PC-3 (cell line): Measurements from ENCODE around the gene PCTP. TPM values are rescaled to one million over a fixed set of nuclear protein-coding genes. Genes with fewer than 3 reads are reported as not detected.

Experiments
- ATAC-seq: fragments of 200-7000 bp; cut with Tn5 transposase; 2 replicates; pipeline ENCODE4 v1.9.1; 2020; ENCODE audit warnings: mild to moderate bottlenecking, moderate library complexity
- BruUV-seq: library from RNA; stranded (reverse); fragments of 400-500 nt; replicated peaks from 2 replicates; lab custom pipeline; 2021; lab: Mats Ljungman, UMichigan
- CTCF ChIA-PET: fragments of 300-600 bp; sonication (Branson Sonifier 250); formaldehyde crosslinking; loops from one replicate; lab custom pipeline; 2022; ENCODE audit warnings: antibody characterized with exemption; lab: Charles Lee
- POLR2A ChIA-PET: fragments of 300-600 bp; sonication (Branson Sonifier 250); formaldehyde crosslinking; loops from one replicate; lab custom pipeline; 2022; ENCODE audit warnings: antibody characterized with exemption; ENCODE audit not compliant: unreplicated experiment; lab: Charles Lee
- DNase-seq: peaks from one replicate; pipeline ENCODE4 v3.0.0-alpha.2; 2015
- H2AFZ ChIP-seq: fragments of 300-600 bp; sonication (generic); 2 replicates; pipeline ENCODE4 v1.6.0; 2016; ENCODE audit warnings: antibody characterized with exemption, low read length
- H3F3A ChIP-seq: fragments of 300-600 bp; sonication (generic); one replicate; pipeline ENCODE4 v1.6.0; 2017; ENCODE audit warnings: antibody characterized with exemption, low read length, control low read depth, mild to moderate bottlenecking; ENCODE audit not compliant: unreplicated experiment
- H3K27ac ChIP-seq: fragments of 300-600 bp; sonication (generic); 2 replicates; pipeline ENCODE4 v1.5.1; 2016; ENCODE audit warnings: mild to moderate bottlenecking, low read length
- H3K27me3 ChIP-seq: fragments of 300-600 bp; sonication (generic); 2 replicates; pipeline ENCODE4 v1.6.1; 2016; ENCODE audit warnings: low read length, mixed read lengths
- H3K36me3 ChIP-seq: fragments of 300-600 bp; sonication (generic); 2 replicates; pipeline ENCODE4 v1.6.1; 2016; ENCODE audit warnings: low read depth, mixed run types, low read length, mixed read lengths
- H3K4me1 ChIP-seq: fragments of 300-600 bp; sonication (generic); 2 replicates; pipeline ENCODE4 v1.5.1; 2016; ENCODE audit warnings: low read length; ENCODE audit not compliant: insufficient read depth
- H3K4me2 ChIP-seq: fragments of 300-600 bp; sonication (generic); 2 replicates; pipeline ENCODE4 v1.6.0; 2016; ENCODE audit warnings: low read length
- H3K4me3 ChIP-seq: fragments of 300-600 bp; sonication (generic); 2 replicates; pipeline ENCODE4 v1.5.1; 2016; ENCODE audit warnings: mild to moderate bottlenecking, low read length, mixed read lengths
- H3K79me2 ChIP-seq: fragments of 300-600 bp; sonication (generic); 2 replicates; pipeline ENCODE4 v1.6.1; 2017; ENCODE audit warnings: low read length, mixed read lengths
- H3K9ac ChIP-seq: fragments of 300-600 bp; sonication (generic); 2 replicates; pipeline ENCODE4 v1.6.0; 2016; ENCODE audit warnings: mild to moderate bottlenecking, low read length
- H3K9me2 ChIP-seq: fragments of 300-600 bp; sonication (generic); replicated peaks from 2 replicates; pipeline ENCODE4 v1.6.1; 2016; ENCODE audit warnings: mixed run types, low read length, mixed read lengths
- H3K9me3 ChIP-seq: fragments of 300-600 bp; sonication (generic); 2 replicates; pipeline ENCODE4 v1.6.1; 2016; ENCODE audit warnings: low read length, mixed read lengths
- H4K20me1 ChIP-seq: fragments of 300-600 bp; sonication (generic); 2 replicates; pipeline ENCODE4 v1.6.1; 2016; ENCODE audit warnings: low read length, mixed read lengths
- EZH2 ChIP-seq: fragments of 300-600 bp; sonication (generic); IDR thresholded peaks from one replicate; pipeline ENCODE4 v1.6.1; 2017; ENCODE audit warnings: antibody characterized with exemption, mild to moderate bottlenecking, low read length; ENCODE audit not compliant: unreplicated experiment
- EZH2phosphoT487 ChIP-seq: fragments of 300-600 bp; sonication (generic); IDR thresholded peaks from 2 replicates; pipeline ENCODE4 v1.6.1; 2018; ENCODE audit warnings: mild to moderate bottlenecking, antibody characterized with exemption, low read length, borderline replicate concordance
- intact Hi-C: fragments of 100-400 bp; cut with micrococcal nuclease; formaldehyde crosslinking; loops from 2 replicates; pipeline ENCODE4 v1.9.0; 2023
- total RNA-seq: library from RNA; depleted of rRNA; stranded (reverse); fragments of >200 nt; gene quantifications from 2 replicates; pipeline ENCODE4 v1.2.3, GENCODE V29; 2014
- TF ChIP-seq, protein P1 (sequence below): fragments of 300-600 bp; sonication (generic); conservative IDR thresholded peaks from 2 replicates; pipeline ENCODE4 v1.5.1; 2017; ENCODE audit warnings: antibody characterized with exemption, low read depth, mild to moderate bottlenecking, low read length

The PCTP gene
- total RNA-seq, 1 experiment from 2014 or later = 17.6 TPM

DNA sequence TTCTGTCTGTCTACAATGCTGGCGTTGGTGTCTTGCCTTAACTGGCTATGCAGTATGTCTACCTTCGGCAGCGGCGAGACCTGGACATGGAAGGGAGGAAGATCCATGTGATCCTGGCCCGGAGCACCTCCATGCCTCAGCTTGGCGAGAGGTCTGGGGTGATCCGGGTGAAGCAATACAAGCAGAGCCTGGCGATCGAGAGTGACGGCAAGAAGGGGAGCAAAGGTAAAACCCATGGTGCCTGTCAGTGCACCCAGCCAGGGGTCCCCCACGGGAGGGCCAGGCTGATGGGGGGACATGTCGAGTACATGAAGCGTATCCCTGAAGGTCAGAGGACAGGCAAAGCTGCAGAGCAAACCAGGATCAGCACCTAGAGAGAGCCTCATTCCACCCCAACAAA lies 22.8 kb downstream of the PCTP start:
- ChIA-PET CTCF (no interaction called here), POLR2A (no interaction called here)
- TF ChIP-seq, protein P1, sequence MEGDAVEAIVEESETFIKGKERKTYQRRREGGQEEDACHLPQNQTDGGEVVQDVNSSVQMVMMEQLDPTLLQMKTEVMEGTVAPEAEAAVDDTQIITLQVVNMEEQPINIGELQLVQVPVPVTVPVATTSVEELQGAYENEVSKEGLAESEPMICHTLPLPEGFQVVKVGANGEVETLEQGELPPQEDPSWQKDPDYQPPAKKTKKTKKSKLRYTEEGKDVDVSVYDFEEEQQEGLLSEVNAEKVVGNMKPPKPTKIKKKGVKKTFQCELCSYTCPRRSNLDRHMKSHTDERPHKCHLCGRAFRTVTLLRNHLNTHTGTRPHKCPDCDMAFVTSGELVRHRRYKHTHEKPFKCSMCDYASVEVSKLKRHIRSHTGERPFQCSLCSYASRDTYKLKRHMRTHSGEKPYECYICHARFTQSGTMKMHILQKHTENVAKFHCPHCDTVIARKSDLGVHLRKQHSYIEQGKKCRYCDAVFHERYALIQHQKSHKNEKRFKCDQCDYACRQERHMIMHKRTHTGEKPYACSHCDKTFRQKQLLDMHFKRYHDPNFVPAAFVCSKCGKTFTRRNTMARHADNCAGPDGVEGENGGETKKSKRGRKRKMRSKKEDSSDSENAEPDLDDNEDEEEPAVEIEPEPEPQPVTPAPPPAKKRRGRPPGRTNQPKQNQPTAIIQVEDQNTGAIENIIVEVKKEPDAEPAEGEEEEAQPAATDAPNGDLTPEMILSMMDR = no peak
- TF ChIP-seq EZH2 (no peak), EZH2phosphoT487 (no peak)
- Histone ChIP-seq H3K4me1 (peaks cover 15% of the 10 kb centered on the region), H3K36me3 (peaks cover 15% of the 10 kb centered on the region; the same call in 1 of the 2 replicates), H3K9me3 (no peaks in the 10 kb centered on the region), H3F3A (no peaks in the 10 kb centered on the region), H3K27ac (no peak overlapping the region), H3K9me2 (no peaks in the 10 kb centered on the region), H3K4me3 (no peak overlapping the region), H3K27me3 (no peaks in the 10 kb centered on the region), H3K9ac (no peak overlapping the region), H2AFZ (no peak overlapping the region), H3K79me2 (no peaks in the 10 kb centered on the region), H4K20me1 (no peaks in the 10 kb centered on the region), H3K4me2 (no peak overlapping the region)
- ATAC-seq (no peak), DNase-seq (no peak)
- intact Hi-C loops = no loop called here
- no TSS peak for BruUV-seq

DNA sequence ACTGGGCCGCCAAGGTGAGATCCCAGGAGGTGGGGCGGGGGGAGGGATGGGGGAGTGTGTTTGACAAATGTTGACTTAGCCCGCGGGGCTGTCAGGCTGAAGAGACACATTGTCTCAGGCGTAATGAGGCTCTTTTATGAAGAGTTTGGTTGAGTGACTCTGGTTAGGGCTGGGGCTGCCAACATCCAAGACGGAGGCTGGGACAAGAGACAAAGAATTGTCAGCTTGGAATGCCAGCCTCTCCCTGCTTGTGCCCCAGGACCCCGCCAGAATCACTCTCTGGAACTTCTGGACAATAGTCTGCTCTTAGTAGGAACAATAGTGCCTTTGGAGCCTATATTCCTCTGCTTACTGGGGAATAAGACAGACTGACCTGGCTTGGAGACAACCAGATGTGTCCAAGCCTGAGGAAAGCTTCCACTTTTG lies 24.0 kb downstream of the PCTP start:
- Histone ChIP-seq H3F3A (no peaks in the 10 kb centered on the region), H4K20me1 (no peaks in the 10 kb centered on the region), H3K9me3 (no peaks in the 10 kb centered on the region), H3K9me2 (no peaks in the 10 kb centered on the region), H3K27me3 (no peaks in the 10 kb centered on the region), H3K4me2 (no peak overlapping the region), H3K79me2 (no peaks in the 10 kb centered on the region), H3K9ac (no peak overlapping the region), H2AFZ (no peak overlapping the region), H3K36me3 (peaks cover 12% of the 10 kb centered on the region; the same call in 1 of the 2 replicates), H3K4me3 (no peak overlapping the region), H3K4me1 (peaks cover 4% of the 10 kb centered on the region), H3K27ac (no peak overlapping the region)
- ChIA-PET CTCF (no interaction called here), POLR2A (no interaction called here)
- no peak for DNase-seq
- intact Hi-C loops = no loop called here
- no TSS peak for BruUV-seq
- no peak for TF ChIP-seq EZH2phosphoT487
- no peak for TF ChIP-seq EZH2
- TF ChIP-seq, protein P1 = no peak
- ATAC-seq = no peak

DNA sequence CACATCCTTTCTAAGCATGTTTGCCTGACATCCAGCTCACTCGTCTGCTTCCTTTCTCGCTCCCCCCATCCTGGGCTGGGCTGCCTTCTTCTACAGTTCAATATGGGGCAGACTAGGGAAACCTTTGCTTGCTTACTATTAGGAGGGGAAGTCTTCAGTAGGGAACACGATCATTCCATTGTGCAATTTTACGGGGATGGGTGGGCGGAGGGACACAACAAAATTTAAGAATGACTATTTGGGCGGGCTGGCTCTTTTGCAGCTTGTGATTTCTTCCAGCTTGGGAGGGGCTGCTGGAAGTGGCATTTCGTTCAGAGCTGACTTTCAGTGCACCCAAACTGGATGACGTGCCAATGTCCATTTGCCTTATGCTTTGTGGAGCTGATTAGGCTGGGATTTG lies 25.4 kb downstream of the PCTP start:
- no peak for TF ChIP-seq EZH2
- TF ChIP-seq, protein P1 = no peak
- TF ChIP-seq EZH2phosphoT487 = no peak
- intact Hi-C loops = no loop called here
- Histone ChIP-seq H3K36me3 (peaks cover 12% of the 10 kb centered on the region; the same call in 1 of the 2 replicates), H4K20me1 (no peaks in the 10 kb centered on the region), H3K4me1 (no peaks in the 10 kb centered on the region), H3K9me2 (no peaks in the 10 kb centered on the region), H3F3A (no peaks in the 10 kb centered on the region), H3K9me3 (no peaks in the 10 kb centered on the region), H3K4me3 (no peak overlapping the region), H3K4me2 (no peak overlapping the region), H3K27me3 (no peaks in the 10 kb centered on the region), H2AFZ (no peak overlapping the region), H3K79me2 (no peaks in the 10 kb centered on the region), H3K27ac (no peak overlapping the region), H3K9ac (no peak overlapping the region)
- DNase-seq = no peak
- no TSS peak for BruUV-seq
- no peak for ATAC-seq
- CTCF ChIA-PET = no interaction called here
- POLR2A ChIA-PET = no interaction called here
